Mesenchymal stem cell (in vitro differentiated cells and primary cell): ENCODE results near the gene EID3. TPM values are rescaled to one million over a fixed set of nuclear protein-coding genes. Genes with fewer than 3 reads are reported as not detected.
A peak's percentile ranks its signal among the peaks of the same experiment; 100 is the strongest.

Experiments
- DNase-seq: peaks from one replicate; pipeline ENCODE4 v3.0.0-alpha.2; 2013
- H2AFZ ChIP-seq: one replicate; pipeline ENCODE4 v1.6.1; 2013; ENCODE audit warnings: low read depth, mild to moderate bottlenecking, control low read depth, inconsistent platforms, low read length, moderate library complexity
- H2AK5ac ChIP-seq: 2 replicates; pipeline ENCODE4 v1.6.1; 2013; ENCODE audit warnings: low read length, moderate library complexity, mild to moderate bottlenecking, inconsistent platforms; ENCODE audit not compliant: severe bottlenecking
- H2BK120ac ChIP-seq: one replicate; pipeline ENCODE4 v1.6.1; 2013; ENCODE audit warnings: low read depth, mild to moderate bottlenecking, inconsistent platforms, low read length, moderate library complexity
- H2BK12ac ChIP-seq, 2 experiments: one replicate each; pipeline ENCODE4 v1.6.1; 2013; ENCODE audit warnings: inconsistent platforms in 2 of 2, low read length in 2 of 2, mild to moderate bottlenecking in 2 of 2, moderate library complexity in 2 of 2, control low read depth in 1 of 2
- H2BK15ac ChIP-seq: one replicate; pipeline ENCODE4 v1.6.1; 2013; ENCODE audit warnings: mild to moderate bottlenecking, low read depth, inconsistent platforms; ENCODE audit not compliant: poor library complexity, severe bottlenecking
- H2BK5ac ChIP-seq: 2 replicates; pipeline ENCODE4 v1.6.1; 2013; ENCODE audit warnings: low read depth, mild to moderate bottlenecking, low read length, control low read depth, inconsistent platforms; ENCODE audit not compliant: poor library complexity, severe bottlenecking
- H3K14ac ChIP-seq, 2 experiments: one replicate each; pipeline ENCODE4 v1.6.1; 2013; ENCODE audit warnings: inconsistent platforms in 2 of 2, low read length in 2 of 2, control low read depth in 1 of 2, mild to moderate bottlenecking in 1 of 2, moderate library complexity in 1 of 2
- H3K18ac ChIP-seq, 2 experiments: one replicate each; pipeline ENCODE4 v1.6.1; 2013; ENCODE audit warnings: inconsistent platforms in 2 of 2, low read length in 2 of 2, control low read depth in 1 of 2, low read depth in 1 of 2, mild to moderate bottlenecking in 1 of 2
- H3K23ac ChIP-seq, 2 experiments: one replicate each; pipeline ENCODE4 v1.6.1; 2013; ENCODE audit warnings: inconsistent platforms in 2 of 2, low read length in 2 of 2, mild to moderate bottlenecking in 2 of 2, moderate library complexity in 2 of 2, control low read depth in 1 of 2
- H3K27ac ChIP-seq: 2 replicates; pipeline ENCODE4 v1.5.1; 2013; ENCODE audit warnings: mild to moderate bottlenecking, moderate library complexity, low read length, control low read depth, inconsistent platforms; ENCODE audit not compliant: poor library complexity, severe bottlenecking
- H3K27me3 ChIP-seq, 2 experiments: 2 replicates each; pipeline versions ENCODE4 v1.6.1 to v1.7.0; 2013; ENCODE audit warnings: low read length in 2 of 2, mild to moderate bottlenecking in 2 of 2, moderate library complexity in 2 of 2, control low read depth in 1 of 2, inconsistent platforms in 1 of 2; ENCODE audit not compliant: control insufficient read depth in 1 of 2, insufficient read depth in 1 of 2
- H3K36me3 ChIP-seq, 2 experiments: 2 replicates each; pipeline versions ENCODE4 v1.6.1 to v1.7.0; 2013; ENCODE audit warnings: low read length in 2 of 2, control low read depth in 1 of 2, inconsistent platforms in 1 of 2, low read depth in 1 of 2, mild to moderate bottlenecking in 1 of 2; ENCODE audit not compliant: insufficient read depth in 2 of 2, control insufficient read depth in 1 of 2
- H3K4ac ChIP-seq, 2 experiments: one replicate each; pipeline ENCODE4 v1.6.1; 2013; ENCODE audit warnings: inconsistent platforms in 2 of 2, low read length in 2 of 2, mild to moderate bottlenecking in 2 of 2, moderate library complexity in 2 of 2, control low read depth in 1 of 2, low read depth in 1 of 2
- H3K4me1 ChIP-seq: 2 replicates; pipeline ENCODE4 v1.6.1; 2013; ENCODE audit warnings: low read depth, low read length, control low read depth; ENCODE audit not compliant: control insufficient read depth, insufficient read depth
- H3K4me2 ChIP-seq: 2 replicates; pipeline ENCODE4 v1.6.1; 2013; ENCODE audit warnings: low read length, mild to moderate bottlenecking, inconsistent platforms; ENCODE audit not compliant: poor library complexity, severe bottlenecking
- H3K4me3 ChIP-seq, 2 experiments: 2 replicates each; pipeline versions ENCODE4 v1.5.1 to v1.7.0; 2013; ENCODE audit warnings: low read length in 2 of 2, mild to moderate bottlenecking in 2 of 2, control low read depth in 1 of 2, low read depth in 1 of 2; ENCODE audit not compliant: insufficient read depth in 1 of 2
- H3K79me1 ChIP-seq: replicated peaks from 2 replicates; pipeline ENCODE4 v1.6.1; 2013; ENCODE audit warnings: mild to moderate bottlenecking, control low read depth, low read length, inconsistent platforms; ENCODE audit not compliant: poor library complexity, severe bottlenecking
- H3K9ac ChIP-seq: 2 replicates; pipeline ENCODE4 v1.7.0; 2013; ENCODE audit warnings: mild to moderate bottlenecking, low read length, moderate library complexity
- H3K9me3 ChIP-seq: 2 replicates; pipeline ENCODE4 v1.7.0; 2013; ENCODE audit warnings: mild to moderate bottlenecking, low read length; ENCODE audit not compliant: control insufficient read depth
- H4K8ac ChIP-seq: one replicate; pipeline ENCODE4 v1.6.1; 2013; ENCODE audit warnings: inconsistent platforms, mild to moderate bottlenecking, low read length, moderate library complexity
- H4K91ac ChIP-seq: one replicate; pipeline ENCODE4 v1.6.1; 2013; ENCODE audit warnings: mild to moderate bottlenecking, low read length, inconsistent platforms
- WGBS: methylation state at CpG from one replicate; pipeline ENCODE4 v1.1.7; 2013; ENCODE audit warnings: mixed read lengths; 5-methylcytosine and 5-hydroxymethylcytosine counted together
- polyA plus RNA-seq, 2 experiments: library from polyadenylated mRNA; stranded (reverse); fragments of 200-250 nt; gene quantifications; one replicate each; pipeline ENCODE4 v1.2.3, GENCODE V29; 2013

The EID3 gene
- 0.50 TPM for polyA plus RNA-seq (2013, experiment 1 of 2)
- polyA plus RNA-seq (2013, experiment 2 of 2): 0.51 TPM

DNA sequence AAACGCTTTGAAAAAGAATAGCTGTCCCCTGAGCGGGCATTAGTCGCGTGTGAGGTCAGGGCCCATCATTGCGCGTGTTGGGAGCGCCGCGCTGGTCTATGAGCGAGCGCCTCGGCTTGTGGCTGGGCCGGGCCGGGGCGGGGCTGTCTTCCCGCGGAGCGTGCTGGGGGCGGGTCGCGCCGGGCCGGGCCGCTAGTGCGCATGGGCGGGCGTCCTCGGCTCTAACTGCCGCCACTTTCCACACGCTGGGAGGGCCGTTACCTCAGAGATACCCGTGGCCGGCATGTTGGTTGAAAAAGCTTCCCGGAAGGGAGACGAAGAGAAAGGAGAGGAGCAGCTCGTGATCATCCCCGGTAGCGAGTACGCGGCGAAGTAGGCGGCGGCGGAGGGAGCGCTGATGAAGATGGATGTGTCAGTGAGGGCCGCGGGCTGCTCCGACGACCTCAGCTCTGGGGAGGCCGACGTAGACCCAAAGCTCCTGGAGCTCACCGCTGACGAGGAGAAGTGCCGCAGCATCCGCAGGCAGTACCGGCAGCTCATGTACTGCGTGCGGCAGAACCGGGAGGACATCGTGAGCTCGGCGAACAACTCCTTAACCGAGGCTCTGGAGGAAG lies at the start of gene EID3:
TSS of gene EID3 (plus strand) at position 202 of the 614 bp plus-strand sequence. CDS start at position 398, 196 bp downstream.
- no peaks in the 10 kb centered on the region for H3K9me3 ChIP-seq
- H2BK5ac ChIP-seq: no peak within 1 kb of the TSS
- H4K91ac ChIP-seq: no peak within 1 kb of the TSS
- H2BK15ac ChIP-seq: peak within 1 kb of the TSS; percentile 2
- H3K23ac ChIP-seq: no peak within 1 kb of the TSS
- H3K79me1 ChIP-seq: peaks cover 11% of the 10 kb centered on the region
- DNase-seq: peak; percentile 87
- peak within 1 kb of the TSS; percentile 38 to 79 for H3K4me3 ChIP-seq
- peak within 1 kb of the TSS; percentile 58 for H4K8ac ChIP-seq
- no peak within 1 kb of the TSS for H3K27ac ChIP-seq
- H3K4ac ChIP-seq: peak within 1 kb of the TSS in 1 of 2 experiments; percentile 0
- H3K4me2 ChIP-seq: peak within 1 kb of the TSS; percentile 67
- H2AFZ ChIP-seq: no peak within 1 kb of the TSS
- H3K18ac ChIP-seq: peak within 1 kb of the TSS; percentile 4 to 6
- peaks cover 12% of the 10 kb centered on the region for H3K4me1 ChIP-seq
- peak within 1 kb of the TSS; percentile 44 for H2BK120ac ChIP-seq
- 43% methylated on average over 48 of the region's 63 CpGs for WGBS
- H3K9ac ChIP-seq: peak within 1 kb of the TSS; percentile 91
- H3K27me3 ChIP-seq: no peaks in the 10 kb centered on the region
- H2BK12ac ChIP-seq: no peak within 1 kb of the TSS
- no peak within 1 kb of the TSS for H3K14ac ChIP-seq
- peaks cover 3 to 75% of the 10 kb centered on the region in 2 experiments for H3K36me3 ChIP-seq
- no peak within 1 kb of the TSS for H2AK5ac ChIP-seq

- H3K4ac ChIP-seq: no peak overlapping the region
- no peak overlapping the region for H2BK5ac ChIP-seq
- no peak overlapping the region for H2BK120ac ChIP-seq
- no peak overlapping the region for H3K4me2 ChIP-seq
- H3K27me3 ChIP-seq: no peaks in the 10 kb centered on the region
- H2BK12ac ChIP-seq: no peak overlapping the region
- H3K4me3 ChIP-seq: no peak overlapping the region
- no peak overlapping the region for H3K9ac ChIP-seq
- no peak overlapping the region for H2BK15ac ChIP-seq
- no peak overlapping the region for H3K18ac ChIP-seq
- H3K23ac ChIP-seq: no peak overlapping the region
- no peaks in the 10 kb centered on the region for H3K9me3 ChIP-seq
- DNase-seq: no peak
- H2AFZ ChIP-seq: no peak overlapping the region
- no peak overlapping the region for H4K91ac ChIP-seq
- no peak overlapping the region for H2AK5ac ChIP-seq
- H3K4me1 ChIP-seq: no peaks in the 10 kb centered on the region
- no peak overlapping the region for H4K8ac ChIP-seq
- no peak overlapping the region for H3K27ac ChIP-seq
- H3K14ac ChIP-seq: no peak overlapping the region
- H3K79me1 ChIP-seq: no peaks in the 10 kb centered on the region
- no peaks in the 10 kb centered on the region for H3K36me3 ChIP-seq
Measured at GRCh38 chr12:104257913-104258472, 45.5 kb upstream of the EID3 start.

DNA sequence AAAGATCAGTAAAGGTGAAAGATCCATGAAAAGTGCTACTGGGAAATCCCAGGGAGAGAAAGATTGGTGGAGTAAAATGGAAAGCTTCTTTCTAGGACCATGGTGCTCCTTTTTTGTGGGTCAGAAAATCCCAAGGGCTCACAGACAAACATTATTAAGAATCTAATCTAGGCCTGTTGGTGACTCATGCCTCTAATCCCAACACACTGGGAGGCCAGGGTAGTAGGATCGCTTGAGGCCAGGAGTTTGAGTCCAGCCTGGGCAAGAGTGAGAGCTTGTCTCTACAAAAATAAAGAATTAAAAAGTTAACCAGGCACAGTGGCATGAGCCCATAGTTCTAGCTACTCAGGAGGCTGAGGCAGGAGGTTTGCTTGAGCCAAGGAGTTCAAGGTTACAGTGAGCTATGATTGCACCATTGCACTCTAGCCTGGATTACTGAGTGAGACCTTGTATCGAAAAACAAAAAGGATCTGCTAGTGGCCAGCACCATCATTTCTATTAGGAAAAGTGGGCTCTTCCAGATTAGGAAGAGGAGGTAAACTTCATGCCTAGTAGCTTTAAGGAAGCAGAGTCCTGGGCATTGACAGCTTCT lies 45.0 kb upstream of the EID3 start:
- Histone ChIP-seq H3K4me3 (no peak overlapping the region), H4K91ac (no peak overlapping the region), H2AK5ac (no peak overlapping the region), H3K23ac (no peak overlapping the region), H3K4ac (no peak overlapping the region), H2BK5ac (no peak overlapping the region), H3K18ac (no peak overlapping the region), H3K36me3 (no peaks in the 10 kb centered on the region), H3K79me1 (no peaks in the 10 kb centered on the region), H3K9ac (no peak overlapping the region), H2BK12ac (no peak overlapping the region), H2BK15ac (no peak overlapping the region), H3K9me3 (no peaks in the 10 kb centered on the region), H3K14ac (no peak overlapping the region), H3K27me3 (no peaks in the 10 kb centered on the region), H3K4me1 (no peaks in the 10 kb centered on the region), H2BK120ac (peak overlapping the region; percentile 19), H3K4me2 (no peak overlapping the region), H2AFZ (no peak overlapping the region), H4K8ac (no peak overlapping the region), H3K27ac (no peak overlapping the region)
- DNase-seq: no peak
- 96% methylated on average over 2 of the region's 2 CpGs for WGBS

- H3K18ac ChIP-seq: no peak overlapping the region
- H2BK120ac ChIP-seq: no peak overlapping the region
- no peaks in the 10 kb centered on the region for H3K4me1 ChIP-seq
- no peak overlapping the region for H3K27ac ChIP-seq
- H3K14ac ChIP-seq: no peak overlapping the region
- no peaks in the 10 kb centered on the region for H3K27me3 ChIP-seq
- WGBS: 87% methylated on average over 4 of the region's 4 CpGs
- no peak overlapping the region for H3K4ac ChIP-seq
- H3K9ac ChIP-seq: no peak overlapping the region
- H3K36me3 ChIP-seq: no peaks in the 10 kb centered on the region
- H3K79me1 ChIP-seq: no peaks in the 10 kb centered on the region
- H3K4me3 ChIP-seq: no peak overlapping the region
- H4K8ac ChIP-seq: no peak overlapping the region
- H2AFZ ChIP-seq: no peak overlapping the region
- no peak overlapping the region for H2BK5ac ChIP-seq
- H4K91ac ChIP-seq: no peak overlapping the region
- H2BK12ac ChIP-seq: no peak overlapping the region
- no peak for DNase-seq
- no peak overlapping the region for H2BK15ac ChIP-seq
- H2AK5ac ChIP-seq: no peak overlapping the region
- no peaks in the 10 kb centered on the region for H3K9me3 ChIP-seq
- no peak overlapping the region for H3K4me2 ChIP-seq
- H3K23ac ChIP-seq: no peak overlapping the region
Measured at GRCh38 chr12:104263026-104263425, 40.5 kb upstream of the EID3 start.
